GM04504 (cell line): ENCODE measurements around the gene DHX16.
"Not testable (repeated sequence)": the region's sequence is repeated elsewhere in the genome, so short reads cannot be mapped to it uniquely, and the experiment has no call there.

ENCODE experiments used
- DNase-seq: peaks from one replicate; pipeline ENCODE4 v3.0.0-alpha.2; 2012; ENCODE audit warnings: low read depth

DHX16 gene

DNA sequence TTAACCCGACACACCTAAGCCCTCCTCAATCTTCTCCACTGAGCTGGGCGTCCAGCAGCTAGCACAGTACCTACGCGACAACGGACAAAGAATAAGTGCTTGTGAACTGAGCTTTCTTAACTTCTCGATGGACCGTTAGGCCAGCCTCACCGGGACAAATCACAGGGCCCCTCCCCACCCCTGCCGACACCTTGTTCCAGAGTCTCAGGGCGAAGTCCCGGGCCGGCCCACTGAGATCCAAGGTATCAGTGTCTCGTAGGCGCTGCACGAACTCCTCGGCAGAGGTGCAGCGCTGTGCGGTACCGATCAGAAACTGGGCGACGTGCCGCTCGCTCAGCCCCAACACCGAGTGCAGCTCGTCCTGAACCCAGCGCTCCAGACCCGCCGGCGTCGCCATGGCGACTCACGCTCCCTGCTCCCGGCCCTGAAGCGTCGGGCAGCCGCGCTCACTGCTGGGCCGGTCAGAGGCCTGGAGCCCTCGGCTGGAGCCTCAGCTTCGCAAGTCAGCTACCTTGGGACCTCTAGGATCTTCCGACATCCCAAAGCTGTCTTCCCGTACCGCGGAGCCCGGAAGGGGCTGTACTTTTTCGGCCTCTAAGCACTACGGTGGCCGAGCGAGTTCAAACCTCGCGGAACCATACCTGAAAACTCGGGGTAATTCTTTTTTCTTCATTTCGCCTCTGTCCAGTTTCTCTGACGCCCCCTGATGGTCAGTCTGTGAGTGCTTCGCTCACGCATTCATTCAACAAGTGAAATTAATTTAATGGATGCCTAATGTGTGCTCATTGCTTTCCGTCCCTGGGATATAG is at the start of gene DHX16:
Gene DHX16, minus strand, starts transcription at position 562 of the 809 bp plus-strand sequence. Its CDS starts 165 bp downstream, at position 397.
- DNase-seq: peak; percentile 98

DNA sequence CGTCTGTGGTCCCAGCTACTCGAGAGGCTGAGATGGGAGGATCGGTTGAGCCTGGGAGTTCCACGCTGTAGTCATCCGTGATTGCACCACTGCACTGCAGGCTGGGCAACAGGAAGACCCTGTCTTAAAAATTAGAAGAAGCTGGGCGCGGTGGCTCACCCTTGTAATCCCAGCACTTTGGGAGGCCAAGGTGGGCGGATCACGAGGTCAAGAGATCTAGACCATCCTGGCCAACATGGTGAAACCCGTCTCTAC is 49.1 kb upstream of the DHX16 start:
- not testable (repeated sequence) for DNase-seq

DNA sequence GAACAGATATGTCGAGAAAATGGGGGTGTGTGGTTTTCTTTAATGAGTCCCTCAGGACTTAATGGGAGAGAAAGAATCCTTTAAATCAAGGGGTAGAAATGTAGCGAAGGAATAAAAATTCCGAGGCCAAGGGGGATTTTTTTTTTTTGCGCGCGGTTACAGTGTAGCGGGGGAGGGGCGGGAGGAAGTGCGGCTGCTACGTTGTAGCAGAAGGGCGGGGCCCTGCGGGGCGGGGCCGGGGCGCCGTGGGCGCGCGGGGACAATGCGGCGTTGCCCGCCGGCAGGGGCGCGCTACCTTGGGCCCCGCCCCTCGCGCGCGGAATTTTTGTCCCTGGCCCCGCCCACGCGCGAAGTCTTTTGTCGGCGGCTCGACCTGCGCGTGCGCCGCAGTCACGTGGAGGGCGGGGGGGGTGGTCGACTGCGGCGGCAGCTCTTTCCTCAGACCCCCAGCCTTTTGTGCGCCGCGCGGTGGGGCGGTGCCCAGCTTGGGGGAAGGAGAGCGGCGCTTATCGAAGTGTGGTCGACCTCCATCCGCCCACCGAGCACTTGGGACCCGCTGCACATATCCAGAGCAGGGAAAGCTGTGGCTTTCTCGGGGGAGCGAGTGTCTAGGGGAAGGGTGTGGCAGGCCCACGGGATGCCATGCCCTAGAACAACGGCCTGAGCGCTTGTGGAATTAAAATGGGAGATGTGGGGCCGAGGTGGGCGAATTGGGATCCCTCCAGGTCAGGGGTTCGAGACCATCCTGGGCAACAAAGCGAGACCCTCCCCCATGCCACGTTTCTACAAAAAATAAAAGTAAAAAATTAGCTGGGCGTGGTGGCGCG is 48.6 kb upstream of the DHX16 start:
- peak; percentile 80 for DNase-seq

DNA sequence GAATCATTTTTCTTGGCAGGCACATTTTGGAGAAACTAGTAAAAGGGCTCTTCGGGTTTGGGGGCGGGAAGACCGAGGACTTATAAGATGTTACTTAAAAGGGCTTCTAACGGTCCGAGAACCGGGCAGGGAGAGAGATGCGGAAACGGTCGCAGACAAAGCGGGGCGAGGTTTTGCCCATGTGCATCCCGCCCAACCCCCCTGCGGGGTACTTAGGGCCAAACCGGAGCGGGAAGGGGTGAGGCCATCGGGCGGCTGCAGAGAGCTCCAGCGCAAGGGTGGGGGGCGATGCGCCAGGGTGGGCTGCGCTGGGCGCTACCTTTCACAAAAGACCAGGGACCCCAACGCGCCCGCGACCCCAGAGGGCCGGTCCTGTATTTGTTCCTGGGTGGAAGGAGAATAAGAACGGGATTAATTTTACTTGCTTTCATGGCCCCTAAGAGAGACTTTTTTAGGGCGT is 48.0 kb upstream of the DHX16 start:
- DNase-seq: no peak

DNA sequence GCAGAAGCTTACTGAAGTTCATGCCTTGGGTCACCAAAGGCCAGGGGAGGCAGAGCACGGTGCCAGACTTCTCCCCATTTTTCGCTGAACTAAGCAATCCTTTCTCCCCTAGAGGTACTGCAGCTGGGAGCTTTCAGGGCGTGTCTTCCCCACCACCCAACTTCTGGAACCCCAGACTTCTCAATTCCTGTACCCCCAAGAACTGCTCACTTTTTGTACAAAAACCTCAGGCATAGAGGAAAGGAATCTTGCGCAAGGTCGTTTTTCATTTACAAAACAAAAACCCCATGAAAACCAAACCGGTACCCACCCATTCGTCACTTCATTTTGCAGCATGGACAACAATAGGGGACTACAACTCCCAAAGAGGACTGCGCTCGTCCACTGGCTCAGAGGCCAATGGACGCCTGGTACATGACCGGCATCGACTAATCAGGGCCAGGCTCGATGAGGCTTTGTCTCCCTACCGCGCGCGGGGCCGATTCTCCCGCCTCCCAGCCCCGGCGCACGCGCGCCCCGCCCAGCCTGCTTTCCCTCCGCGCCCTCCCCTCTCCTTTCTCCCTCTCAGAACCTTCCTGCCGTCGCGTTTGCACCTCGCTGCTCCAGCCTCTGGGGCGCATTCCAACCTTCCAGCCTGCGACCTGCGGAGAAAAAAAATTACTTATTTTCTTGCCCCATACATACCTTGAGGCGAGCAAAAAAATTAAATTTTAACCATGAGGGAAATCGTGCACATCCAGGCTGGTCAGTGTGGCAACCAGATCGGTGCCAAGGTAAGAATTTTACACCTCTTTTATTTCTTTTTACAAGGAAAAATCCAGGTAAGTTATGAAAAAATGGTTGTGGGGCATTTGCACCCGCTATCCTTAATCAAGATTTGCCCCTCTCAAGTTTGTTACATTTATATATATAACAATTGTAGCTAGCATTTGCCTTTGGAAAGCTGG is 47.3 kb upstream of the DHX16 start, which contains the start of gene TUBB:
Gene TUBB, plus strand, starts transcription at position 562 of the 947 bp plus-strand sequence. Its CDS starts 155 bp downstream, at position 717.
- peak; percentile 94 for DNase-seq

DNA sequence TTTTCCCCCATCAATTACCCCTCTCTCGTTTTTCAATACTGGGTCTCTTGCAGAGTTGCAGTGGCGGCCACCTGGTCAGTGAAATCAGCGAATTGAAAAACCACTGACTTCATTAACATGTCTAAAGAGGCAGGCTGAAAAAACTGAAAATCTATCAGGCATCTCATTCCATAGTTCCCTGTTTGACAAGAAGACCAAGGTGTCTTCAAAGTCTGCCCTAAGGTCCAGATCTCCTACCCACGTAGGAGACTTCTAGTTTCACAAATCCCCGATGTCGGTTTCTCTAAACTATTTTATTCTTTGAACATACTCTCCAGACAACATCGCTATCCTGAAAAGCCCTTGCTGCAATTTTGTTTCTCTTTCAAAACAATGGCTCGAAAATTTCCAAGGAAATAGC is 46.5 kb upstream of the DHX16 start:
- no peak for DNase-seq

DNA sequence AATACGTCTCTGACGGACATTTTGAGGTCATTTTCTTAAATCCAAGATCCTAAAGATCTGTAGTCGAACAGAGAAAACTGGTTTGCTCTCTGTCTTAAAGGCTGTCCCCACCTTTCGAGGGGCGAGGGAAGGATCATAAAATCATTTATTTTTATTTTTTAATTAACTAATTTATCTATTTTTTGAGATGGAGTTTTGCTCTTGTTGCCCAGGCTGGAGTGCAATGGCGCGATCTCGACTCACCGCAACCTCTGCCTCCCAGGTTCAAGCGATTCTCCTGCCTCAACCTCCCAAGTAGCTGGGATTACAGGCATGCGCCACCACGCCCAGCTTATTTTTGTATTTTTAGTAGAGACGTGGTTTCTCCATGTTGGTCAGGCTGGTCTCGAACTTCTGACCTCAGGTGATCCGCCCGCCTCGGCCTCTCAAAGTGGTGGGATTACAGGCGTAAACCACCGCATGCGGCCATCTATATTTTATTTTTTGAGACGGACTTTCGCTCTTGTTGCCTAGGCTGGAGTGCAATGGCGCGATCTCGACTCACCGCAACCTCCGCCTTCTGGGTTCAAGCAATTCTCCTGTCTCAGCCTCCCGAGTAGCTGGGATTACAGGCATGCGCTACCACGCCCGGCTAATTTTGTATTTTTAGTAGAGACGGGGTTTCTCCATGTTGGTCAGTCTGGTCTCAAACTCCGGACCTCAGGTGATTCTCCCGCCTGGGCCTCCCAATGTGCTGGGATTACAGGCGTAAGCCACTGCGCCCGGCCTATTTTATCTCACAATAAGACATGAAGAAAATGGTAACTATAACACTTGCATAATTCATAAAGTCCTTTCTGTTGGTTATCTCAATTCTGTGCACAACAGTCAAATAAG is 45.3 kb upstream of the DHX16 start:
- not testable (repeated sequence) for DNase-seq

DNA sequence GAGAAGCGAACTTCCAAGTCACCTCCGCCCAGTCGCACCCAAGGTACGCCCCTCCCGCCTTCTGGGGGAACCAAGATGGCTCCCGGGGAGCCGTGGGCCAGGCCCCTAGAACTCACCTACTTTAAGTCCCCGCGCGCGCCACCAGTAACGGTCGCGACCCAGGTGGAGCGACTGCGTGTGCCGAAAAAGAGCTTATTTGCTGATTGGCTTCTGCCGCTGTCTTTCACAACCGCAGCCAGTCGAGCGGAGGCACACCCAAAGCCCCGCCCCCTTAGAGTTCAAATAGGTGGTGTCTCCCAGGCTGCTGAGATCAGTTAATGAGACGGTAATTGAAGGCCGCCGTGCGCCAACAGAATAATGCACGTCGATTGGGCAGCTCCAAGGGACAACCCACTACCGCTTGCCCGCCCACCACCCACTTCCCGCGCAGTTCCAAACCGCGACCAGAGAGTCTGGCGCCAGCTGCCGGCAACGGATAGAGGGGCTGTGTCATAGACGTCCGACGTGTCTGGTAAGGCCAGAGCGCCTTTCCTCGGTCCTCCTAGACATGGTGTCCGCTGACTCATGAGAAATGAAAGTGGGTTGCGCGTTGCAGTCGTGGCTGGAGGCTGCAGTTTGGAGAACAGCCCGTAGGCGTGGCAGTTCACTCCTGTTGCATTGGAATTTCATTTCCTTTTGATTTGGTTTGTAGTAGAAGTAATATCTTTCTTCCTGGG is 44.5 kb upstream of the DHX16 start, which contains the start of gene MDC1:
Gene MDC1, minus strand, starts transcription at position 153 of the 716 bp plus-strand sequence. CDS start 2,106 bp downstream, outside the sequence.
- peak; percentile 100 for DNase-seq

DNA sequence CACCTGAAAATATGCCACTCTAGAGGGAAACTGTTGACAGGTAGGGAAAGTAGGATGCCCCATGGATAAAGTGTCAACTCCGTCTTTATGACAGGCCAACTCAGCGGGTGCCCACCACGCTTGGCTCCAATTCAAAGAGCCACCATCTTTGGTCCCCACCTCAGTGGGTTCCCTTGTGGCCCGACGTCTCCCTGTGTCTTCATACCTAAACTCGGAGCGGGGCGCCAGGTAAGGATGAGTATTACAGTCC is 44.0 kb upstream of the DHX16 start:
- DNase-seq: no peak

DNA sequence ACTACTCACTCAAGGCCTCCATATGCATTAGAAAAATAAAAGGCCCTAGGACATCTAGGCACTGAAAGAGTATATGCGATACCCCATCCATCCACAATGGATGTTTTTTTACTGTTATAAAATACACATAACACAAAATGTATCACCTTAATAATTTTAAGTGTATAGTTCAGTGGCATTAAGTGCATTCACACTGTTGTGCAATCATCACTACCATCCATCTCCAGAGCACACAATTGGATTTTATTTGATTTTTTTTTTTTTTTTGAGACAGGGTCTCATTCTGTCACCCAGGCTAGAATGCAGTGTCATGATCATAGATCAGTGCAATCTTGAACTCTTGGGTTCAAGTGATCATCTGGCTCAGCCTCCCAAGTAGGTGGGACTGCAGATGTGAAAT is 41.5 kb upstream of the DHX16 start:
- no peak for DNase-seq

DNA sequence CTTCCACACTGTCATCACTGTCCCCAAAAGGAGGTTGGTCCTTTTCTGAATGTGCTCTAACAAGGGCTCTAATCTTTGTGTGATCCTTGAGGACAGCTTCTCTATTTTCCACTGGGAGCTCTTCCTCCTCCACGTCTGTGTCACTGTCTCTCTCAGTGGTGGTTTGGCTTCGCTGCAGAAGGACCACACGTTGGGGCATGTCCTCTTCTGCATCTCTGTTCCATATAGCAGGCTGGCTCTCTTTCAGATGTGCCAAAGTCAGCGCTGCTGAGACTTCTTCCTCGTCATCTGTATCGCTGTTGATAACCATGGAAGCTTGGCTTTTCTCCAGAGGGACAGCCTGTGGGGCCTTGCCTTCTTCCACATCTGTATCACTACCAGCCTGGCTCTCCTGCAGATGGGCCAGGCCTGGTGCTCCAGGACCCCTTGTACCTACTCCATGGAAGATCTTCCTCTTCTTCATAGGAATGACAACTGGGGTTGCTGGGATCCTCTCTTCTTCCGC is 39.7 kb upstream of the DHX16 start:
- no peak for DNase-seq

DNA sequence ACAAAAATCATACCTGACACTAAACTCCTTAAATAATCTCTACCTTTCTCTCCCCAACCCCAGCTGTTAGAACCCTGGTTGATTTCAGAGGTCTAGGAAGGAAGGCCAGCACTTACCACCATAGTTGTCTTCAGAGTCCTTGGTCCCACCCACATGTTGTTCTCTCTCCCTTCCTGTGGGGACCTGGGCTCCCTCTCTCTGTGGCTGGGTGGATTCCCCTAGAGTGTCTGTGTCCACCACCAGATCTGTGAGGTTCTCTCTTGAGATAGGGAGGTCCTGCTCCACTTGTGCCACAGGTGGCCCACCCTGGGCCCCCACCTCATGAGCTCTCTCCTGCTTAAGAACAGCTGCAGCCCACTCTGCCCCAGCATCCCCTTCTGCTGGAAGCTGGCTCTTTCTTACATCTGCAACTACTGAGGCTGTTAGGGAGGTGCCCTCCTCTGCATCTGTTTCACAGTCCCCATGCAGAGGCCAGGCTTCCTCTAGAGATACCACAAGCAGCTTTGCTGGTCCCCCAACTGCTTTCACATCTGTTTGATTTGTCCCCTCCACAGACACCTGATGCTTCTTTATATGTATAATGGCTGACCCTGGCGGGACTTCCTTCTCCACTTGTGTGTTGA is 39.1 kb upstream of the DHX16 start:
- DNase-seq: no peak

DNA sequence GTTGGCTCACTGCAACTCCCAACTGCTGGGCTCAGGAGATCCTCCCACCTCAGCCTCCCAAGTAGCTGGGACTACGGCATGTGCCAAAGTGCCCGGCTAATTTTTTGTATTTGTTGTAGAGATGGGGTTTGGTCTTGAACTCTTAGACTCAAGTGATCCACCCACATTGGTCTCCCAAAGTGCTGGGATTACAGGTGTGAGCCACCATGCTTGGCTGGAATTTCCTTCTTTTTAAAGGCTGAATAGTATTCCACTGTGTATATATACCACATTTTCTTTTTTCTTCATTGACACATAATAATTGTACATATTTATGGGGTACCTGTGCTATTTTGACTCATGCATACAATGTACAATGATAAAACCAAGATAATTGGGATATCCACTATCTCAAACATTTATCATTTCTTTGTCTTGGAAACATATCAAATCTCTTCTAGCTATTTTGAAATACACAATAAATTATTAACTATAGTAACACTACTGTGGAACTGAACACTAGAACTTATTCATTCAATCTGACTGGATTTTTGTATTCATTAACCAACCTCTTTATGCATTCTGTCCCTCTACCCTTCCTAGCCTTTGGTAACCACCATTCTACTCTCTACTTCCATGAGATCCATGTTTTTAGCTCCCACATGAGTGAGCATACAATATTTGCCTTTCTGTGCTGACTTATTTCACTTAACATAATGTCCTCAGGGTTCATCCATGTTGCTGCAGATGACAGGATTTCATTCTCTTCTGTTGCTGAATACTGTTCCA is 36.5 kb upstream of the DHX16 start:
- DNase-seq: no peak

DNA sequence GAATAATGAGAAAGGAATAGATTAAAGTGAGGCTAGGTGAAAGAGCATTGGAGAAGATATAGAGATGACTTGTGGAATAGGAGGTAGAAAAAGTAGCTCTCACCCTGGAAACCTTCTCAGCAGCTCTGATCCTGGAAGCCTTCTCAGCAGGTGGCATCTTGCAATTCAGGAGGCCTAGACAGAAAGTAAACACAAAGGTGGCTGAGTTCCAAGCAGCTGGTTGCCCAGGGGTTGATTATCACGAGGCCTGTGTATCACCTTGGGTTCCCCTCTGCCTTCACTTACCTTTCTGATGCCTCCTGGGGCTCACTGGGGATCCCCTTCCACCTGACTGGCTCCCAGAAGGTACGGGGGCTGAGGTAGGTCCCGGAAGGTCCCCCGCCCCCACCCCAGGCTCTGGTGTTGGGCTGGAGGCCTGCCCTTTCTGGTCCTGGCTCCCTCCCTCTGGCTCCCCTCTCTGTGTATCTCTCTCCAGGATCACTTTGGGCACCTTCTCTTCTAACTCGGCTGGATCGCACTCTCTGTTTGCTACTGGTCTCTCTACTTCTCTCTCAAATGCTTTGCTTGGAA is 34.6 kb upstream of the DHX16 start:
- DNase-seq: no peak

DNA sequence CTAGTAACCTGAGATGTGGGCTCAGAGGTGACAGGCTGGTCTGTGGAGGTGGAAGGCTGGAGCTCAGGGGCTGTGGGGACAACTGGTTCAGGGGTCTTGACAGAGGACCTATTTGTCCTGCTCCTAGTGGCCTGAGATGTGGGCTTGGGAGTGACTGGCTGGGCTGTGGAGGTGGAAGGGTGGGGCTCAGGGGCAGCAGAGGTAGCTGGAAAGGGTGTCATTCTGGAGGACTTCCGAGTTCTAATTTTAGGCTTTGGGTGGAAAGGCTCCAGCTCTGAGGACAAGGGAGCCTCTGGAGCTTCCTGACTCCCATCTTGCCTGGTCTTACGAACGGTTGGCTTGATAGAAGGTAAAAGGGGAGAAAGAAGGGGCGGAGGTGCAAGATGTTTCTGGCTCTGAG is 32.8 kb upstream of the DHX16 start:
- no peak for DNase-seq

DNA sequence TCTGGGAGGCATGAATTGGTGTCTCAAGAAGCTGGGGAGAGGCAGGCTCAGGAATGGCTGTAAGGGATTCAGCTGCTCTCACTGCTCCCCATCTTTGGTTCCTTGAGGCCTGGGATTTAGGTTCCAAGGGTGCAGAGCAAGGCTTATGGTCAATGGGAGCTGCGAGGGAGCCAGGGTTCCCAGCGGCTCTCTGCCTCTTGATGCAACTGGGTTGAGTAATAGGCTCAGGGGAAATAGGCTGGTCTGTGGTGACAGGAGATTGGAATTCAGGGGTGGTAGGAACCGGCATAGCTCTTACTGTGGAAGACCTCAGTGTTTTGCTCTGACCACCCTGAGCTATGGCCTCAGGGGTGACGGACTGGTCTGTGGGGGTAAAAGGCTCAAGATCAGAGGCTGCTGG is 31.0 kb upstream of the DHX16 start:
- no peak for DNase-seq

DNA sequence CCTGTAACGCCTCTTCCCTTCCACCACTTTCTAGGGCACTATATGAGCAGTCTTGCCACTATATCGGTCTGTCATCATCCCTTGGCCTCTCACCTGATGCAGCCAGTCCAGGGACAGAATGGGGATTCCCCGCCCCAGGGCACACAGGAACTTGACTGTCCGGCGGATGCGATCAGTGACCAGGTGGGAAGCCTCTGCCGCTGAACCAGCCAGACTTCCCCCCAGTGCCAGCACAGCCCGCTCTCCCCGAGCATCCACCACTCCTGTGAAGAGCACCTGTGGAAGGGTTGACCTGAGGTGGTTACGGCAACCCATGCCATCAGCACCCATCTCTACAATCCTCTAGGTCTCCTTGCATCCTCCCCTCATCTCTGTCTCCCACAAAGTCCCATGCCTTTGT is 30.2 kb upstream of the DHX16 start:
- DNase-seq: no peak

DNA sequence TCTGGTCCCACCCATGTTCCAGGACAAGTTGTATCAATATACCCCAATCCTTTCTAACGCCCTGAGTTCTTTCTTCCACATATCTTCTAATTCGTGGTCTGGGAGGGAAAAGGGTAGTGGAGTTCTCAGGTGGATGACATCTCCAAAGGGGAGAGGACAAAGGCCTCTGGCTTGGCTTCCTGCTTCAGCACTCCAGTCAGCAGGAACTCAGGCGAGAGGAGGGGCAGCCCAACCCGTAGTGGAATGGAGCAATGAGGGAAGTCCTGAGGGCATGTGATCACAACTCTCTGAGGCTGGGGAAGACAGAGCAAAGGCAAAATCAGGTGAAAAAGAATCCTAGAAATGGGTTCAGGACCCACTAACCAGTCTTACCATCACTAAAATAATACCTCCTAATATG is 27.5 kb upstream of the DHX16 start:
- no peak for DNase-seq

DNA sequence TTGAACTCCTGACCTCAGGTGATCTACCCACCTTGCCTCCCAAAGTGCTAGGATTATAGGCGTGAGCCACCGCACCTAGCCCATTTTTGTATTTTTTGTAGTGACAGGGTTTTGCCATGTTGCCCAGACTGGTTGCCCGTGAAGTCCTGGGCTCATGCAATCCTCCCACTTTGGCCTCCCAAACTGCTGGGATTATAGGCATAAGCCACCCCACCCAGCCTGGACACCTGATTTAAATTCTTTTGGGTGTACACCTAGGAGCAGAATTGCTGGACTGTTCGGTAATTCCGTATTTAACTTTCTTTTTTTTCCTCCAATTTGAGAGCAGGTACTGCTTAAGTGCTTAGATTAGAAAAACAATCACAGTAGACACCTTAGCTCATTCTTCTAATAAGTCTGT is 23.6 kb upstream of the DHX16 start:
- DNase-seq: no peak
